ENCODE measurements around the gene CBX5. TPM values are rescaled to one million over a fixed set of nuclear protein-coding genes. Genes with fewer than 3 reads are reported as not detected.
A peak's percentile ranks its signal among the peaks of the same experiment; 100 is the strongest.

Gene CBX5
- total RNA-seq, 1 experiment from 2014 or later: 130 TPM

DNA sequence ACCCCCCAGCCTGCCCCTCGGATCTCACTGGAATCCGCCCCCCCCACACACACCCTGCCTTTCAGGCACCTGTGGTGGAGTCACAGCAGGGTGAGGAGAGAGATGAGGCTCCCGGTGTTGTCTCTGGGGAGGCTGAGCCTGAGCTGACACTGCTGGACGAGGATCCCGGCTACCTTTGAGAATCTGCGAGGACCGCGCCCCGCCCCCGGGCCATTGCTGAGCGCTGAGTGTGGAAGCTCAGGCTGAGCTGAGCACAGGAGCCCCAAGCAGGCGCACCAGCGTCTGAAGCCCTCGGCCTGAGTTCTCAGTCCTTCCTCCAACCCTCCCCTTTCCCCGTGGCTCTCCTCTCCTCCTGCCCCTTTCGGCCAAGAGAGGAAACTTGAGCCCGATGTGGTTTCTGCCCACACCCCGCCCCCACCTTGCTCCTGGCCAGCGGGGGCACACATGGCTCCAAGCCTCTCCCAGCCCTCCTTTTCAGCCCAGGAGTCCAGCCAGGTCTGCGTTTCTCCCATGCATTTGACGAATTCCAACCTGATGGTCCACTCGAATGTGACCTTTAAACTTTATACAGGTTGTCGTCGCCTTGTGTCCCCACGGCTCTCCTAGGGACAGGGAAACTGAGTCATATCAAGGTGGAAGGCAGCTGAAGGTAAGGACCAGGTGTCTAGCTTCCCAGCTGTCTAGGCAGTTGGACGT is 21.0 kb upstream of the CBX5 start, which contains the start of gene NFE2:
Gene NFE2, minus strand, starts transcription at position 284 of the 696 bp plus-strand sequence. CDS start 5,767 bp downstream, outside the sequence.
- BruUV-seq (replicated peaks): no TSS peak
- peak; percentile 82 for ATAC-seq
- CTCF ChIA-PET: interaction anchor here (0.5 to 1.9 kb wide), 2 partner anchors 20 to 24 kb away, joined by 3 to 6 read pairs; partner anchors contain the start of gene COPZ1
- intact Hi-C loops (cut with micrococcal nuclease; ENCODE audit: unreplicated experiment): no loop called here
- POLR2A ChIA-PET: no interaction called here
- no peak for DNase-seq (ENCODE audit: low read depth, low spot score)
- H3K4me3 ChIP-seq (ENCODE audit: low read depth in 2 of 2, low read length in 2 of 2): peak within 1 kb of the TSS; percentile 7 to 23; a peak in 3 of 4 replicates
- peaks cover 13% of the 10 kb centered on the region; the same call in 1 of the 2 replicates for H3K27me3 ChIP-seq (ENCODE audit: control insufficient read depth, insufficient read depth, low read length)
- TF ChIP-seq, protein P1, sequence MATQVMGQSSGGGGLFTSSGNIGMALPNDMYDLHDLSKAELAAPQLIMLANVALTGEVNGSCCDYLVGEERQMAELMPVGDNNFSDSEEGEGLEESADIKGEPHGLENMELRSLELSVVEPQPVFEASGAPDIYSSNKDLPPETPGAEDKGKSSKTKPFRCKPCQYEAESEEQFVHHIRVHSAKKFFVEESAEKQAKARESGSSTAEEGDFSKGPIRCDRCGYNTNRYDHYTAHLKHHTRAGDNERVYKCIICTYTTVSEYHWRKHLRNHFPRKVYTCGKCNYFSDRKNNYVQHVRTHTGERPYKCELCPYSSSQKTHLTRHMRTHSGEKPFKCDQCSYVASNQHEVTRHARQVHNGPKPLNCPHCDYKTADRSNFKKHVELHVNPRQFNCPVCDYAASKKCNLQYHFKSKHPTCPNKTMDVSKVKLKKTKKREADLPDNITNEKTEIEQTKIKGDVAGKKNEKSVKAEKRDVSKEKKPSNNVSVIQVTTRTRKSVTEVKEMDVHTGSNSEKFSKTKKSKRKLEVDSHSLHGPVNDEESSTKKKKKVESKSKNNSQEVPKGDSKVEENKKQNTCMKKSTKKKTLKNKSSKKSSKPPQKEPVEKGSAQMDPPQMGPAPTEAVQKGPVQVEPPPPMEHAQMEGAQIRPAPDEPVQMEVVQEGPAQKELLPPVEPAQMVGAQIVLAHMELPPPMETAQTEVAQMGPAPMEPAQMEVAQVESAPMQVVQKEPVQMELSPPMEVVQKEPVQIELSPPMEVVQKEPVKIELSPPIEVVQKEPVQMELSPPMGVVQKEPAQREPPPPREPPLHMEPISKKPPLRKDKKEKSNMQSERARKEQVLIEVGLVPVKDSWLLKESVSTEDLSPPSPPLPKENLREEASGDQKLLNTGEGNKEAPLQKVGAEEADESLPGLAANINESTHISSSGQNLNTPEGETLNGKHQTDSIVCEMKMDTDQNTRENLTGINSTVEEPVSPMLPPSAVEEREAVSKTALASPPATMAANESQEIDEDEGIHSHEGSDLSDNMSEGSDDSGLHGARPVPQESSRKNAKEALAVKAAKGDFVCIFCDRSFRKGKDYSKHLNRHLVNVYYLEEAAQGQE (IDR thresholded peaks at IDR 0.05; ENCODE audit: insufficient read depth in 1 of 2, low read depth in 2 of 2, low read length in 1 of 2): no peak
- TF ChIP-seq, protein P2, sequence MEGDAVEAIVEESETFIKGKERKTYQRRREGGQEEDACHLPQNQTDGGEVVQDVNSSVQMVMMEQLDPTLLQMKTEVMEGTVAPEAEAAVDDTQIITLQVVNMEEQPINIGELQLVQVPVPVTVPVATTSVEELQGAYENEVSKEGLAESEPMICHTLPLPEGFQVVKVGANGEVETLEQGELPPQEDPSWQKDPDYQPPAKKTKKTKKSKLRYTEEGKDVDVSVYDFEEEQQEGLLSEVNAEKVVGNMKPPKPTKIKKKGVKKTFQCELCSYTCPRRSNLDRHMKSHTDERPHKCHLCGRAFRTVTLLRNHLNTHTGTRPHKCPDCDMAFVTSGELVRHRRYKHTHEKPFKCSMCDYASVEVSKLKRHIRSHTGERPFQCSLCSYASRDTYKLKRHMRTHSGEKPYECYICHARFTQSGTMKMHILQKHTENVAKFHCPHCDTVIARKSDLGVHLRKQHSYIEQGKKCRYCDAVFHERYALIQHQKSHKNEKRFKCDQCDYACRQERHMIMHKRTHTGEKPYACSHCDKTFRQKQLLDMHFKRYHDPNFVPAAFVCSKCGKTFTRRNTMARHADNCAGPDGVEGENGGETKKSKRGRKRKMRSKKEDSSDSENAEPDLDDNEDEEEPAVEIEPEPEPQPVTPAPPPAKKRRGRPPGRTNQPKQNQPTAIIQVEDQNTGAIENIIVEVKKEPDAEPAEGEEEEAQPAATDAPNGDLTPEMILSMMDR (IDR thresholded peaks at IDR 0.05): no peak
- no peak for TF ChIP-seq TCF7L2 (IDR thresholded peaks at IDR 0.05; ENCODE audit: low read depth, low read length)
- no peak for TF ChIP-seq SIN3A (IDR thresholded peaks at IDR 0.05; ENCODE audit: borderline replicate concordance, insufficient read depth, low read depth, low read length)
- TF ChIP-seq POLR2AphosphoS5 (IDR thresholded peaks at IDR 0.05; ENCODE audit: low read depth, low read length): no peak
- no peaks in the 10 kb centered on the region for H3K9me3 ChIP-seq (ENCODE audit: control insufficient read depth, insufficient read depth, low read depth, low read length)
- in situ Hi-C loops (cut with HindIII; ENCODE audit: low pct_unique_long_range_greater_than_20kb, low sequenced_read_pairs): no loop called here
- H3K36me3 ChIP-seq (ENCODE audit: control insufficient read depth, insufficient read depth, low read length): no peaks in the 10 kb centered on the region
- H3K4me1 ChIP-seq (ENCODE audit: control insufficient read depth, insufficient read depth, low read length): peaks cover 14% of the 10 kb centered on the region
- 0 out of 2 replicates have a peak within 1 kb of the TSS, but pooled peaks have one; percentile 23 for H3K27ac ChIP-seq (ENCODE audit: low read length)

DNA sequence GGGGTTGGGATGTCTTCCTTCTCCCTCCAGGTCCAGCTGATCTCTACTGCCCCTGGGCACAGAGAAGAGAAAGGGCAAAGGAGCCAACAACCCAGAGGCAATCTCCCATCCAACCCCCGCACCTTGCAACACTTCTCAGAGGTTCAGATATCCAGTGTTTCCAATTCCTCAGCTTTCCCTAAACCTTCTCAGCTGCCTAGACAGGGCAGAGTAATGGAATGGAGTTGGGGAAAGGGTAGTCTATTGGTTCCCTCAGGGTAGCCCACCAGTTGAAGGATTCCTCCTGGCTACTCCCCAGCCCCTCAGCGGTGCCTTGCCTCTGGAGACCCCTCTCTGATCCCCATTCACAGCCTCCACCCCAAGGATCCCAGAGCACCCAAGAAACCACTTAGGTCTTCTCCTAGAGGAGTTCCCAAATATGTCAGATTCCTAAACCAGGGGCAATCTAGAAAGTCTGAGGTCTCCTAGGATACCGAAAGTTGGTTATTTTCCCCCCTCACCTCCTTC is 20.4 kb upstream of the CBX5 start:
- no TSS peak for BruUV-seq (replicated peaks)
- no peak for DNase-seq (ENCODE audit: low read depth, low spot score)
- H3K27ac ChIP-seq (ENCODE audit: low read length): no peak overlapping the region
- H3K36me3 ChIP-seq (ENCODE audit: control insufficient read depth, insufficient read depth, low read length): no peaks in the 10 kb centered on the region
- H3K4me3 ChIP-seq (ENCODE audit: low read depth in 2 of 2, low read length in 2 of 2): peak overlapping the region in 1 of 2 experiments; percentile 23; a peak in 1 of 4 replicates
- ChIA-PET POLR2A (no interaction called here), CTCF (interaction anchor here (0.5 to 1.9 kb wide), 2 partner anchors 20 to 25 kb away, joined by 3 to 6 read pairs; partner anchors contain the start of gene COPZ1)
- intact Hi-C loops (cut with micrococcal nuclease; ENCODE audit: unreplicated experiment): no loop called here
- H3K27me3 ChIP-seq (ENCODE audit: control insufficient read depth, insufficient read depth, low read length): peaks cover 13% of the 10 kb centered on the region; the same call in 1 of the 2 replicates
- in situ Hi-C loops (cut with HindIII; ENCODE audit: low pct_unique_long_range_greater_than_20kb, low sequenced_read_pairs): no loop called here
- peak; percentile 49 for ATAC-seq
- no peaks in the 10 kb centered on the region for H3K9me3 ChIP-seq (ENCODE audit: control insufficient read depth, insufficient read depth, low read depth, low read length)
- TF ChIP-seq, protein P2 (IDR thresholded peaks at IDR 0.05): no peak
- TF ChIP-seq SIN3A (IDR thresholded peaks at IDR 0.05; ENCODE audit: borderline replicate concordance, insufficient read depth, low read depth, low read length) (no peak), TCF7L2 (IDR thresholded peaks at IDR 0.05; ENCODE audit: low read depth, low read length) (no peak), POLR2AphosphoS5 (IDR thresholded peaks at IDR 0.05; ENCODE audit: low read depth, low read length) (no peak)
- TF ChIP-seq, protein P1 (IDR thresholded peaks at IDR 0.05; ENCODE audit: insufficient read depth in 1 of 2, low read depth in 2 of 2, low read length in 1 of 2): no peak
- peaks cover 14% of the 10 kb centered on the region for H3K4me1 ChIP-seq (ENCODE audit: control insufficient read depth, insufficient read depth, low read length)
